BLaER1 treated with 17β-estradiol and CSF1 and Interleukin-3, amounts not matched to agents 10 nM and 100 nM (cell line): Measurements from ENCODE around the gene PARN.
A peak's percentile ranks its signal among the peaks of the same experiment; 100 is the strongest.

Source experiments
- H3K27ac ChIP-seq, 11 experiments: shearing (Covaris generic); formaldehyde crosslinking; 2 replicates each; pipeline ENCODE4 v1.8.1; 2022
- H3K27me3 ChIP-seq, 11 experiments: shearing (Covaris generic); formaldehyde crosslinking; 2 replicates each; pipeline ENCODE4 v1.8.1; 2022
- H3K36me3 ChIP-seq, 11 experiments: shearing (Covaris generic); formaldehyde crosslinking; 2 replicates each; pipeline ENCODE4 v1.8.1; 2022
- H3K4me1 ChIP-seq, 10 experiments: shearing (Covaris generic); formaldehyde crosslinking; 2 replicates each; pipeline ENCODE4 v1.8.1; 2022
- H3K4me2 ChIP-seq, 11 experiments: shearing (Covaris generic); formaldehyde crosslinking; 2 replicates each; pipeline ENCODE4 v1.8.1; 2022
- H3K4me3 ChIP-seq, 10 experiments: shearing (Covaris generic); formaldehyde crosslinking; 2 replicates each; pipeline ENCODE4 v1.8.1; 2022
- H3K9ac ChIP-seq, 11 experiments: shearing (Covaris generic); formaldehyde crosslinking; 2 replicates each; pipeline ENCODE4 v1.8.1; 2022
- H3K9me3 ChIP-seq, 11 experiments: shearing (Covaris generic); formaldehyde crosslinking; replicated peaks in 1 of 11; 2 replicates each; pipeline ENCODE4 v1.8.1; 2022
- H4K20me1 ChIP-seq, 11 experiments: shearing (Covaris generic); formaldehyde crosslinking; 2 replicates each; pipeline ENCODE4 v1.8.1; 2022
- Cebpa-rat ChIP-seq, 11 experiments: shearing (Covaris generic); IDR thresholded peaks; 2 replicates each; pipeline ENCODE4 v1.8.1; 2022

PARN gene

GRCh38 chr16:14489460-14489859 is 140.6 kb downstream of the PARN start:
- H3K9me3 ChIP-seq = no peaks in the 10 kb centered on the region
- TF ChIP-seq Cebpa-rat (IDR thresholded peaks at IDR 0.05) = no peak
- H3K27ac ChIP-seq = no peak overlapping the region
- peaks cover 0 to 29% (median 11%) of the 10 kb centered on the region in 11 experiments; a peak in 10 of 22 replicates for H4K20me1 ChIP-seq
- no peaks in the 10 kb centered on the region for H3K27me3 ChIP-seq
- peaks cover 23 to 37% (median 26%) of the 10 kb centered on the region in 10 experiments for H3K4me1 ChIP-seq
- H3K36me3 ChIP-seq = peaks cover 0 to 15% (median 1%) of the 10 kb centered on the region in 11 experiments; a peak in 9 of 22 replicates
- no peak overlapping the region for H3K9ac ChIP-seq
- no peak overlapping the region for H3K4me3 ChIP-seq
- no peak overlapping the region for H3K4me2 ChIP-seq

- Histone ChIP-seq H3K4me1 (peaks cover 15 to 27% (median 18%) of the 10 kb centered on the region in 10 experiments), H3K9ac (no peak overlapping the region), H3K4me2 (peak overlapping the region in 7 of 11 experiments; percentile 10 to 45 (median 15); a peak in 6 of 22 replicates), H3K9me3 (no peaks in the 10 kb centered on the region), H3K27me3 (no peaks in the 10 kb centered on the region), H3K4me3 (no peak overlapping the region), H3K27ac (no peak overlapping the region), H4K20me1 (peaks cover 0 to 12% (median 6%) of the 10 kb centered on the region in 11 experiments; a peak in 10 of 22 replicates), H3K36me3 (peaks cover 1 to 25% (median 9%) of the 10 kb centered on the region in 11 experiments; a peak in 15 of 22 replicates)
- TF ChIP-seq Cebpa-rat (IDR thresholded peaks at IDR 0.05) = no peak
Measured at GRCh38 chr16:14487579-14487978, 142.5 kb downstream of the PARN start.

DNA sequence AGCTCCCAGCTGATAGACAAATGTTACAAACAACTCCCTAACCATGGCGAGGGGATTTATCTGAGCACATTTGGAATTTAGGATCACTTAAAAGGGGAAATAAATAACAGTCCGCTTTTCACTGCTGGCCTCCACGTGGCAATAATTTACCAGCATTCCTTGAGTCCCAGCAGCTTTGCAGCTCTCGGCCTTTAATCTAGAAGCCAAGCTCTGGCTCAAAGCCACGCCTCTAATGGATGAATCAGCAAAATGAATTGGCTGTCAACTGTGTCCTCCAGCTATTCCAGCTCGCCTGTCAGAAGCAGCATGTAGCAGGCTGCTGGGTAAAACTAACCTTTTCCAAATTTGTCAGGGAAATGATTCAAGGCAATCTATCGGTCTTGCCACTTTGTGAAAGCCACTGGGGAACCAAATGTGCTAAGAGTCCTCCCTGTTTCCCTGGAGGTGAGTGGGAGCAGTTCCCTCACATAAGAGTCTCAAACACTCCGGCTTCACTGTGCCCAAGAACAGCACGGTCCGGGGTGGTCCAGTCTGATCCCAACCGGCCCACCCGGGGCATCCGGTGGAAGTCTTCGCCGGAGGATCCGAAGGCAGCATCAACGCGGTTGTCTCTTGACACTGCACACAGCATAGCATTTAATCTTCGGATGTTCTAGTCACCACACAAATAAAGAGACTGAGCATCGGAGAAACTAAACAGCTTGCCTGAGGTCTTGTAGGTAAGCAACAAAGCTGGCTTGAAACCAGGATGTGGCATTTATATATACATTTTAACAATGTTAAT is 143.3 kb downstream of the PARN start:
- no peak for TF ChIP-seq Cebpa-rat (IDR thresholded peaks at IDR 0.05)
- peak overlapping the region in 2 of 11 experiments; percentile 10 to 22; a peak in 1 of 22 replicates for H3K4me2 ChIP-seq
- no peaks in the 10 kb centered on the region for H3K9me3 ChIP-seq
- peaks cover 0 to 7% (median 0%) of the 10 kb centered on the region in 11 experiments; a peak in 4 of 22 replicates for H4K20me1 ChIP-seq
- H3K27ac ChIP-seq = peak overlapping the region in 2 of 11 experiments; percentile 20 to 30; a peak in 3 of 22 replicates
- peaks cover 6 to 21% (median 10%) of the 10 kb centered on the region in 10 experiments; a peak in 19 of 20 replicates for H3K4me1 ChIP-seq
- no peak overlapping the region for H3K9ac ChIP-seq
- H3K27me3 ChIP-seq = no peaks in the 10 kb centered on the region
- peaks cover 10 to 34% (median 15%) of the 10 kb centered on the region in 11 experiments for H3K36me3 ChIP-seq
- no peak overlapping the region for H3K4me3 ChIP-seq

GRCh38 chr16:14485811-14486519 is 144.1 kb downstream of the PARN start:
- no peak overlapping the region for H3K9ac ChIP-seq
- no peak overlapping the region for H3K27ac ChIP-seq
- H3K9me3 ChIP-seq = peaks cover 0 to 5% (median under 1%) of the 10 kb centered on the region in 11 experiments; a peak in 10 of 22 replicates
- H3K4me2 ChIP-seq = no peak overlapping the region
- H4K20me1 ChIP-seq = peaks cover 0 to under 1% (median 0%) of the 10 kb centered on the region in 11 experiments; a peak in 3 of 22 replicates
- peaks cover 5 to 21% (median 9%) of the 10 kb centered on the region in 10 experiments; a peak in 16 of 20 replicates for H3K4me1 ChIP-seq
- no peaks in the 10 kb centered on the region for H3K27me3 ChIP-seq
- H3K4me3 ChIP-seq = no peak overlapping the region
- peaks cover 17 to 41% (median 23%) of the 10 kb centered on the region in 11 experiments for H3K36me3 ChIP-seq
- TF ChIP-seq Cebpa-rat (IDR thresholded peaks at IDR 0.05) = no peak

GRCh38 chr16:14485121-14485551 is 144.9 kb downstream of the PARN start:
- H3K9me3 ChIP-seq = peaks cover 7 to 13% (median 9%) of the 10 kb centered on the region in 11 experiments; a peak in 21 of 22 replicates
- H3K36me3 ChIP-seq = peaks cover 26 to 50% (median 31%) of the 10 kb centered on the region in 11 experiments
- H3K4me1 ChIP-seq = peaks cover 5 to 21% (median 9%) of the 10 kb centered on the region in 10 experiments; a peak in 16 of 20 replicates
- no peaks in the 10 kb centered on the region for H3K27me3 ChIP-seq
- no peak overlapping the region for H3K4me3 ChIP-seq
- H4K20me1 ChIP-seq = no peaks in the 10 kb centered on the region
- no peak overlapping the region for H3K27ac ChIP-seq
- TF ChIP-seq Cebpa-rat (IDR thresholded peaks at IDR 0.05) = no peak
- no peak overlapping the region for H3K9ac ChIP-seq
- H3K4me2 ChIP-seq = no peak overlapping the region

GRCh38 chr16:14483819-14484385 is 146.2 kb downstream of the PARN start:
- Histone ChIP-seq H3K27ac (no peak overlapping the region), H3K4me2 (no peak overlapping the region), H4K20me1 (no peaks in the 10 kb centered on the region), H3K4me1 (peaks cover 5 to 21% (median 9%) of the 10 kb centered on the region in 10 experiments; a peak in 16 of 20 replicates), H3K4me3 (no peak overlapping the region), H3K9me3 (peaks cover 19 to 25% (median 21%) of the 10 kb centered on the region in 11 experiments), H3K27me3 (no peaks in the 10 kb centered on the region), H3K36me3 (peaks cover 38 to 56% (median 40%) of the 10 kb centered on the region in 11 experiments), H3K9ac (no peak overlapping the region)
- no peak for TF ChIP-seq Cebpa-rat (IDR thresholded peaks at IDR 0.05)

DNA sequence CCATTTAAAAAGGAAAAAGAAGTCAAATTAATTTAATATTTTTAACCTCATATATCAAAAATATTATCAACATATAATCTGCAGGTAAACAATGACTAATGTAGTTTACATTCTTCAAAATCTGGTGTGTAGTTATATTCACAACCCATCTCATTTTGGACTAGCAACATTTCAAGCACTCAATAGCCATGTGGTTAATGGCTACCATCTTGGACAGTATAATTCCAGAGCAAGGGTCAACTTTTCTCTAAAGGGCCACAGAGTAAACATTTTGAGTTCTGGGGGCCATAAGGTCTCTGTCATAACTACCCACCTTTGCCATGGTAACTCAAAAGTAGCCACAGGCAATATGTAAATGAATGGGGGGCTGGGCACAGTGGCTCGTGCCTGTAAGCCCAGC is 153.9 kb downstream of the PARN start:
- H3K9me3 ChIP-seq = peaks cover 29 to 42% (median 35%) of the 10 kb centered on the region in 11 experiments
- peaks cover 39 to 68% (median 43%) of the 10 kb centered on the region in 11 experiments for H3K36me3 ChIP-seq
- H3K4me2 ChIP-seq = no peak overlapping the region
- no peak for TF ChIP-seq Cebpa-rat (IDR thresholded peaks at IDR 0.05)
- H4K20me1 ChIP-seq = no peaks in the 10 kb centered on the region
- no peaks in the 10 kb centered on the region for H3K27me3 ChIP-seq
- no peak overlapping the region for H3K9ac ChIP-seq
- H3K4me3 ChIP-seq = no peak overlapping the region
- H3K27ac ChIP-seq = no peak overlapping the region
- H3K4me1 ChIP-seq = peaks cover 0 to 14% (median 11%) of the 10 kb centered on the region in 10 experiments; a peak in 15 of 20 replicates

DNA sequence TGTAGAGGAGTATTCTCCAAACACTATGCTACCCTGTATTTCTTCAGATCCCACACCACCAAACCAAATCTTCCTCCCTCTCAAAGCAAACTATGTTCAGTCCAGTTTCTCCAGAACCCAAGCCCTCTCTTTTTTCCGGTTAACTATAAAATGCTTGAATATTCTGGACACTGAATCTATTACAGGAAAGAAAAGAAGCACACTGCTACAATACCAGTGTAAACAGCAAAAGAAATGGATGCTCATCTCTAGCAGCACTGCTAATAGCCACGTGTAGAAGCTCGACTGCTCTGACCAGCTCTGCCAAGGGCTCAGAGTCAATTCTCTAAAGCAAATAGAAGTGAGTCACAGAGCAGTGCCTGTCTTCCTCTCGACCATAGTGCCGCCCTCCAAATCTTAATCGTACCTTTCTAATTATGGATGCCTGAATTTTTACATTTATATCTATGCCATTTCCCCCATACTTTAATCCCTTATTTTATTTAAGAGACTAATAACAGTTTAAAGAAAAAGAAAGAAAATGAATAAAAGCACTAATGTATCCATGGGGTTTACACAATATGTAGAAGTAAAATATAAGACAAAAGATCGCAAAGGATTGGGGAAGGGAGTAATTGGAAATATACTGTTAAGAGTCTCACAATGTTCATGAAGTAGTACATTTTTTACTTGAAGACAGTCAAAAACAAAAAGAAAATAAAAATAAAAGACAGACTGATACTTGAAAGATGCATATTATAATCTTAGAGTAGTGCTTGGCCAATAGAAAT is 154.5 kb downstream of the PARN start:
- H3K36me3 ChIP-seq = peaks cover 35 to 61% (median 37%) of the 10 kb centered on the region in 11 experiments
- no peak for TF ChIP-seq Cebpa-rat (IDR thresholded peaks at IDR 0.05)
- no peak overlapping the region for H3K27ac ChIP-seq
- H3K4me1 ChIP-seq = peaks cover 0 to 14% (median 11%) of the 10 kb centered on the region in 10 experiments; a peak in 15 of 20 replicates
- no peak overlapping the region for H3K4me3 ChIP-seq
- H3K4me2 ChIP-seq = no peak overlapping the region
- H4K20me1 ChIP-seq = no peaks in the 10 kb centered on the region
- H3K9me3 ChIP-seq = peaks cover 26 to 36% (median 30%) of the 10 kb centered on the region in 11 experiments
- no peak overlapping the region for H3K9ac ChIP-seq
- H3K27me3 ChIP-seq = no peaks in the 10 kb centered on the region
